Left ventricle myocardium inferior (tissue), 1 donor: ENCODE measurements around the gene TLE1. TPM values are rescaled to one million over a fixed set of nuclear protein-coding genes. Genes with fewer than 3 reads are reported as not detected.
A peak's percentile ranks its signal among the peaks of the same experiment; 100 is the strongest.

Experiments
- DNase-seq: peaks from one replicate; pipeline ENCODE4 v3.0.0-alpha.2; 2020
- H3K27ac ChIP-seq: fragments of 200-600 bp; replicated peaks from 2 replicates; pipeline ENCODE4 v1.8.0; 2021
- H3K27me3 ChIP-seq: fragments of 200-600 bp; 2 replicates; pipeline ENCODE4 v1.8.0; 2021; ENCODE audit warnings: low read depth
- H3K36me3 ChIP-seq: fragments of 200-600 bp; 2 replicates; pipeline ENCODE4 v1.8.0; 2021
- H3K4me1 ChIP-seq: fragments of 200-600 bp; 2 replicates; pipeline ENCODE4 v1.8.0; 2021
- H3K4me3 ChIP-seq: fragments of 200-600 bp; 2 replicates; pipeline ENCODE4 v1.8.0; 2021; ENCODE audit warnings: mild to moderate bottlenecking, moderate library complexity
- H3K9me3 ChIP-seq: fragments of 200-600 bp; replicated peaks from 2 replicates; pipeline ENCODE4 v1.8.0; 2021
- intact Hi-C: fragments of 100-400 bp; cut with micrococcal nuclease; formaldehyde crosslinking; loops from one replicate; pipeline ENCODE4 v1.11.0; 2022
- total RNA-seq: library from RNA; stranded (reverse); fragmentation: NEBNext Ultra II Directional; extraction: Animal tissue kit (Norgen Biotek cat#: 25700); gene quantifications from one replicate; pipeline ENCODE4 v1.2.1, GENCODE V29; 2021
- TF ChIP-seq, protein P1 (sequence below): fragments of 200-600 bp; IDR thresholded peaks from 2 replicates; pipeline ENCODE4 v1.8.0; 2021; ENCODE audit warnings: antibody characterized with exemption, mild to moderate bottlenecking, borderline replicate concordance
- donor health status: DM: no; HTN: yes; CAD: no; lungs with severe emphysema.

The TLE1 gene
- total RNA-seq, 1 donor from 2014 or later, result 8.5 TPM

GRCh38 chr9:81620002-81620390, 69.4 kb downstream of the TLE1 start:
- H3K27me3 ChIP-seq, result peaks cover 5% of the 10 kb centered on the region
- no peaks in the 10 kb centered on the region for H3K9me3 ChIP-seq
- no peak overlapping the region for H3K4me3 ChIP-seq
- intact Hi-C loops, result no loop called here
- no peak for DNase-seq
- TF ChIP-seq, protein P1, sequence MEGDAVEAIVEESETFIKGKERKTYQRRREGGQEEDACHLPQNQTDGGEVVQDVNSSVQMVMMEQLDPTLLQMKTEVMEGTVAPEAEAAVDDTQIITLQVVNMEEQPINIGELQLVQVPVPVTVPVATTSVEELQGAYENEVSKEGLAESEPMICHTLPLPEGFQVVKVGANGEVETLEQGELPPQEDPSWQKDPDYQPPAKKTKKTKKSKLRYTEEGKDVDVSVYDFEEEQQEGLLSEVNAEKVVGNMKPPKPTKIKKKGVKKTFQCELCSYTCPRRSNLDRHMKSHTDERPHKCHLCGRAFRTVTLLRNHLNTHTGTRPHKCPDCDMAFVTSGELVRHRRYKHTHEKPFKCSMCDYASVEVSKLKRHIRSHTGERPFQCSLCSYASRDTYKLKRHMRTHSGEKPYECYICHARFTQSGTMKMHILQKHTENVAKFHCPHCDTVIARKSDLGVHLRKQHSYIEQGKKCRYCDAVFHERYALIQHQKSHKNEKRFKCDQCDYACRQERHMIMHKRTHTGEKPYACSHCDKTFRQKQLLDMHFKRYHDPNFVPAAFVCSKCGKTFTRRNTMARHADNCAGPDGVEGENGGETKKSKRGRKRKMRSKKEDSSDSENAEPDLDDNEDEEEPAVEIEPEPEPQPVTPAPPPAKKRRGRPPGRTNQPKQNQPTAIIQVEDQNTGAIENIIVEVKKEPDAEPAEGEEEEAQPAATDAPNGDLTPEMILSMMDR, result no peak
- H3K4me1 ChIP-seq, result peaks cover 32% of the 10 kb centered on the region
- H3K27ac ChIP-seq, result no peak overlapping the region
- H3K36me3 ChIP-seq, result peaks cover 31% of the 10 kb centered on the region

- Histone ChIP-seq H3K4me1 (peaks cover 32% of the 10 kb centered on the region), H3K27ac (no peak overlapping the region), H3K27me3 (peaks cover 5% of the 10 kb centered on the region), H3K36me3 (peaks cover 35% of the 10 kb centered on the region), H3K4me3 (no peak overlapping the region), H3K9me3 (no peaks in the 10 kb centered on the region)
- DNase-seq, result no peak
- TF ChIP-seq, protein P1, result no peak
- intact Hi-C loops, result no loop called here
Measured at GRCh38 chr9:81619353-81620001, 69.9 kb downstream of the TLE1 start.

DNA sequence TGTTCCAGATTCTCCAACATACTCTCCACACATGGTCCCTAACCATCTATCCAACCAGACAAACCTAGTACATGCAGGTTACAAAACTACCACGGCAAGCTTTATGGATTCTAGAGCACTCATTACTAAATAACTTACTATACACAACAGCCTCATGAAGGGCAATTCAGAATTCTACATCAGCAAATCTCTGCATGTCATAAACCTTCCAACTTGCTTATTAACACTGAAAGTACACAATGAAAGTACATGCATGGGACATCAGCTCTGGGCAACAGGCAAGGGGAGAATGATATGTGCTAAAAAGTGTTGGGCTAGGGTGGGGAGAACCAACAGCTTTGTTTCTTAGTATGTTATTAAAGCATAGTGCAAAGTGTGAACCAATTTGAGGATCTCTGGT, 70.4 kb downstream of the TLE1 start:
- Histone ChIP-seq H3K27ac (no peak overlapping the region), H3K36me3 (peaks cover 39% of the 10 kb centered on the region), H3K4me1 (peaks cover 32% of the 10 kb centered on the region), H3K27me3 (peaks cover 5% of the 10 kb centered on the region), H3K9me3 (no peaks in the 10 kb centered on the region), H3K4me3 (no peak overlapping the region)
- TF ChIP-seq, protein P1, result no peak
- DNase-seq, result no peak
- intact Hi-C loops, result no loop called here

DNA sequence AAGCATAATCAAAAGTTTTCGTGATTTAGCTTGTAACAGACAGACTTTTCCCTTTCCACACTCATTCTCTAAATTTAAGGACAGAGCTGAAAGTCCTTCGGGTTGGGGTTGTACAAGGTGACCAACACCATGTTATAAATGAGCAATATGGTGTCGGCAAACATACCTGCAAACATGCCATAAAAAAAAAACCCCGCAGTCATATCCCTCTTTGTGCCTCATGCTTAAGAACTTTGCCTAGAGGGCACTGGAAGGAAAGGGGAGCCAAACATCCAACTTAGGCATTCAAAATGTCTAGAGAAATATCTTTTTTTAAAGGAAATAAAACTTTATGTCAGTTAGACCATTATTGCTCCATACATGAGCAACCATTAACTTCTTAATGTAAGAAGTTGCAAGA, 73.2 kb downstream of the TLE1 start:
- Histone ChIP-seq H3K27ac (no peak overlapping the region), H3K4me3 (no peak overlapping the region), H3K27me3 (no peaks in the 10 kb centered on the region), H3K9me3 (no peaks in the 10 kb centered on the region), H3K36me3 (peaks cover 53% of the 10 kb centered on the region), H3K4me1 (peaks cover 25% of the 10 kb centered on the region)
- TF ChIP-seq, protein P1, result no peak
- intact Hi-C loops, result no loop called here
- DNase-seq, result no peak

GRCh38 chr9:81614335-81614734, 75.0 kb downstream of the TLE1 start:
- TF ChIP-seq, protein P1, result no peak
- Histone ChIP-seq H3K4me1 (peaks cover 25% of the 10 kb centered on the region), H3K27me3 (no peaks in the 10 kb centered on the region), H3K9me3 (no peaks in the 10 kb centered on the region), H3K36me3 (peaks cover 58% of the 10 kb centered on the region), H3K4me3 (no peak overlapping the region), H3K27ac (peak overlapping the region; percentile 91)
- no peak for DNase-seq
- intact Hi-C loops, result no loop called here
